ENCODE measurements around the gene RNF157. TPM values are rescaled to one million over a fixed set of nuclear protein-coding genes. Genes with fewer than 3 reads are reported as not detected.
A peak's percentile ranks its signal among the peaks of the same experiment; 100 is the strongest.

Gene RNF157
- total and polyA plus RNA-seq, 11 donors = 3.6 to 7.4 (median 5.2) TPM

DNA sequence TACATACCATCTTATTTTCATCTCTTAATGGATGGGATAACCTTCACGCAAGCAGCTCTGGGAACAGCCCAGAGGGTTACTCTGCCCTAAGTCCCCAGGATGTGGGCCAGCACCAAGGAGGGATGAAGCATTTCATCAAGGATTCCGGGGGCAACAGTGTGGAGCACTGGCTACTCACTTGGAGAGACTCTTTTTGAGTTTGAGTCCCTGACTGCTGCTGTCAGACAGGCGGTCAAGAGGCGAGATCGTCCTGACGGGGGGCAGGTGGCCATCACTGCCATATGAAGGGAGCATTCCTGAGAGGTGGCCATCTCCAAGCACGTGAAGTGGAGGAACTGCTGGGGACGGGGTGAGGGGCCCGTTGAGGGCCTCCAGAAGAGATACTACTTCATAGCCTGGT lies 81.1 kb downstream of the RNF157 start:
- Histone ChIP-seq H3K27ac (no peak overlapping the region), H3K4me3 (no peak overlapping the region), H3K4me1 (no peaks in the 10 kb centered on the region), H3K9me3 (no peaks in the 10 kb centered on the region), H3K36me3 (peaks cover 0 to 4% (median 0%) of the 10 kb centered on the region in 9 donors), H3K27me3 (no peaks in the 10 kb centered on the region)
- 86 to 91% (median 89%) methylated on average over 9 of the region's 9 CpGs for WGBS, 4 donors
- ATAC-seq (no peak), DNase-seq (peak in 1 of 5 donors; percentile 20)
- TF ChIP-seq, protein P1, sequence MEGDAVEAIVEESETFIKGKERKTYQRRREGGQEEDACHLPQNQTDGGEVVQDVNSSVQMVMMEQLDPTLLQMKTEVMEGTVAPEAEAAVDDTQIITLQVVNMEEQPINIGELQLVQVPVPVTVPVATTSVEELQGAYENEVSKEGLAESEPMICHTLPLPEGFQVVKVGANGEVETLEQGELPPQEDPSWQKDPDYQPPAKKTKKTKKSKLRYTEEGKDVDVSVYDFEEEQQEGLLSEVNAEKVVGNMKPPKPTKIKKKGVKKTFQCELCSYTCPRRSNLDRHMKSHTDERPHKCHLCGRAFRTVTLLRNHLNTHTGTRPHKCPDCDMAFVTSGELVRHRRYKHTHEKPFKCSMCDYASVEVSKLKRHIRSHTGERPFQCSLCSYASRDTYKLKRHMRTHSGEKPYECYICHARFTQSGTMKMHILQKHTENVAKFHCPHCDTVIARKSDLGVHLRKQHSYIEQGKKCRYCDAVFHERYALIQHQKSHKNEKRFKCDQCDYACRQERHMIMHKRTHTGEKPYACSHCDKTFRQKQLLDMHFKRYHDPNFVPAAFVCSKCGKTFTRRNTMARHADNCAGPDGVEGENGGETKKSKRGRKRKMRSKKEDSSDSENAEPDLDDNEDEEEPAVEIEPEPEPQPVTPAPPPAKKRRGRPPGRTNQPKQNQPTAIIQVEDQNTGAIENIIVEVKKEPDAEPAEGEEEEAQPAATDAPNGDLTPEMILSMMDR (IDR thresholded peaks at IDR 0.05) = no peak
- TF ChIP-seq POLR2A (IDR thresholded peaks at IDR 0.05) = no peak
- intact Hi-C loops (cut with DNase I) = no loop called here

DNA sequence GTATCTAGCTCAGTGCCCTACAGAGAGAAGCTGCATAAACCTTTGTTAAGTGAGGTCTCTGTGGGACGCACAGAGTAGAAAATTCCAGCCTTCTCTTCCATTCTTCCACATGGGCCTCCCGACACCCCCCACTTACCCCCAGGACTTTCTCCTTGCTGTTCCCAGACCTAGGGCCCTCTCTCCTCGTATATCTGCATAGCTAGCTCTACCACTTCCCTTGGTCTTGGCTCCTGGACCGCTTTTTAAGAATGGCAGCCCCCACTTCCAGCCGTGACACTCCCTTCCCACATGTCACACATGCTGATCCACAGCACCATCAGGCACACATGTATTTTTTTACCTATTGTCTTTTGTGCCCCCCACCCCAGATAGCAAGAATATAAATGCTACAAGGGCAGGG lies 82.5 kb downstream of the RNF157 start:
- peak in 1 of 5 donors; percentile 5 for DNase-seq

DNA sequence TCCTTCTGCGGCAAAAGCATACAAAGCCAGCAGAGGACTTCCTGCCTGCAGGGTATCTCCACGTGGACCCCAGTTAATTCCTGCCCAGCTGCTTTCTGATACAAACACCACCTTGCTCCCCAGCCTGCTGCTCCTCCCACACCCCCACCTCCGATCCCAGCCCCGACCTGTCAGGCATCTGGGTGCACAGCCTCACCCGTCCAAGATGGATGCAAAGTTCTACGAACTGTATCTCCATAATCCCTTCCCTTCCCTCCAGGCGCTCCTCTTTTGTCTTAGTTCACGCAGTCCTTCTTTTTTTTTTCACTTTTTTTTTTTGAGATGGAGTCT lies 83.7 kb downstream of the RNF157 start:
- ATAC-seq (no peak), DNase-seq (peak in 1 of 5 donors; percentile 10)
- Histone ChIP-seq H3K4me3 (no peak overlapping the region), H3K4me1 (no peaks in the 10 kb centered on the region), H3K27ac (no peak overlapping the region), H3K9me3 (no peaks in the 10 kb centered on the region), H3K27me3 (no peaks in the 10 kb centered on the region), H3K36me3 (peaks cover 0 to 4% (median 0%) of the 10 kb centered on the region in 9 donors)
- intact Hi-C loops (cut with DNase I) = no loop called here
- WGBS, 4 donors = 78 to 80% (median 79%) methylated on average over 8 of the region's 8 CpGs
- TF ChIP-seq POLR2A (IDR thresholded peaks at IDR 0.05) = no peak
- TF ChIP-seq, protein P1 (IDR thresholded peaks at IDR 0.05) = no peak

More for the DNA sequence above, 82.5 kb downstream of the RNF157 start:
- TF ChIP-seq, protein P1 (IDR thresholded peaks at IDR 0.05) = no peak
- no peak for TF ChIP-seq POLR2A (IDR thresholded peaks at IDR 0.05)
- Histone ChIP-seq H3K9me3 (no peaks in the 10 kb centered on the region), H3K4me3 (no peak overlapping the region), H3K4me1 (no peaks in the 10 kb centered on the region), H3K27ac (no peak overlapping the region), H3K27me3 (no peaks in the 10 kb centered on the region), H3K36me3 (peaks cover 0 to 4% (median 0%) of the 10 kb centered on the region in 9 donors)
- ATAC-seq = no peak
- intact Hi-C loops (cut with DNase I) = no loop called here
- 92 to 95% (median 93%) methylated on average over 5 of the region's 5 CpGs for WGBS, 4 donors

DNA sequence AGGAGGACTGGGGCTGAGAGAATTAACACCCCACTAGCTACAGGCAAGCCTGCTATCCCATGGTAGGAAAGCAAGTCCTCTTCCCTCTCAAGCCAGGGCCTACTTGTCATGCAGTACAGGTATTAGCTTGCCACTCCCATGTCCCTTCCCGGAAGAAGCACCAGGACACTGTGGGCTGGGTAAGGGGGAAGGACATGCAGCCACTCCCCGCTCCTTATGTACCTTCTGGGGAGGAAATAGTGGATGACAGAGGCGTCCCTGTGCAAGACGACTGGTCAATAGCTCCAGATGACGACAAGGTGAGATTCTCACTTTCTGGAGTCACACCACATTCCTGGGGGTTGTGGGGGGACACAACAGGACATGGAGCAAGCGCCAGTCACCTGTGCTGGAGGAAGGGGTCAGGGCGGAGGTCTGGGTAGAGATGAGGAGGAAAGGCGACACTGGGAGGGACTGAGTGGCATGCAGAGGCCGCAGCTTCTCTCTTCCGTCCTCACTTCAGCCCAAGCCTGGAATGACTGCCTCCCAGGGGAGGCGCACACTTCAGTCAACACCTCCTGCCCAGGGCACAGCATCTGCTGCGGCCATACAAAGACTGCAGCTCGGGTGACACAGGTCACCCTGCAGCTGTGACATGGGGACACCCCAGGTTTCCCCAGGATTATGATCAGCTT lies 84.2 kb downstream of the RNF157 start:
- Histone ChIP-seq H3K9me3 (no peaks in the 10 kb centered on the region), H3K36me3 (peaks cover 0 to 4% (median 0%) of the 10 kb centered on the region in 9 donors), H3K4me1 (no peaks in the 10 kb centered on the region), H3K4me3 (no peak overlapping the region), H3K27me3 (no peaks in the 10 kb centered on the region), H3K27ac (no peak overlapping the region)
- DNase-seq (peak in 1 of 5 donors; percentile 6), ATAC-seq (no peak)
- WGBS, 4 donors = 77 to 87% (median 78%) methylated on average over 11 to 13 of the region's 13 CpGs
- TF ChIP-seq POLR2A (IDR thresholded peaks at IDR 0.05) = no peak
- TF ChIP-seq, protein P1 (IDR thresholded peaks at IDR 0.05) = no peak
- intact Hi-C loops (cut with DNase I) = no loop called here

Data from heart left ventricle (tissue), 16 donors.